ENCODE measurements around the gene KANSL1.
"Not testable (repeated sequence)": the region's sequence is repeated elsewhere in the genome, so short reads cannot be mapped to it uniquely, and the experiment has no call there.

KANSL1 gene

GRCh38 chr17:46036491-46036890, 156.7 kb downstream of the KANSL1 start:
- no peak for DNase-seq (ENCODE audit: low spot score)

GRCh38 chr17:46035112-46035818, 158.0 kb downstream of the KANSL1 start:
- DNase-seq (ENCODE audit: low spot score): no peak

GRCh38 chr17:46033392-46033791, 159.8 kb downstream of the KANSL1 start:
- no peak for DNase-seq (ENCODE audit: low spot score)

GRCh38 chr17:46032909-46033308, 160.3 kb downstream of the KANSL1 start:
- no peak for DNase-seq (ENCODE audit: low spot score)

DNA sequence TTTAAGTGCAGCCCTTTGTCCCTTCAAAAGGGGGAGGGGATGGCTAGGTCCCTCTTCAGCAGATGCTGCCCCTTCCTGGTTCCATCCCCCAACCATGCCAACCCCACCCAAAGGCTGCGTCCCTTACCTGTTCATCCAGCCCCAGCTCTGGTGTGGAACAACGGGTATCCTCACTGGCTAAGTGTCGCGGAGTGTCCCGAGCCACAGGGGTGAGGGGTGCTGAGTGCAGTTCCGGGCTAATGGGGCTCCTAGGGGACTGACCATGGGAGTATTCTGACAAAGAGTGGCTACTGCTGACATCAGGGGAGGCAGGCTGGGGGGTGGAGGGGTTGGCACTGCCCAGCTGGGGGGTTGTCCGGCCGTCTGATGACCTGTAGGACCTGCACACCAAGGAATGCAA, 161.3 kb downstream of the KANSL1 start:
- DNase-seq (ENCODE audit: low spot score): no peak

DNA sequence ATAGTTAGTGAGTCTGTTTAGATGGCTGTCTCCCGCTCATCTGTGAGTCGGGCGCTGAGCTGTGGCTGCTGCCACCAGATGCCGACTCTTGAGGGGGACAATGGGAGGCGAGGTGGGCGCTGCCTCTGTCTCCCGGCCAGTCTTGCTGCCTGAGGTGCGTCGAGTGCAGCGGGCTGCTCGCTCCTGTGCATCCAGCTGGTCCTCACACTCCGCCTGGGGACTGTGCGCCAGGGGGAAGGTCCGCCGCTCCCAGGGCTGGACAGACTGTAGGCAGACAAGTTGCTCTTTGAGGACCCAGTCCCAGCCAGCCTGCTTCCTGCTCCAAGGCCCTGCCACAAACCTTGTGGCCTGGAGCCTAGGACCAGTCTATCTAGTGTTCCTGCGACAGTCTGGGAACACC, 161.8 kb downstream of the KANSL1 start:
- DNase-seq (ENCODE audit: low spot score): no peak

DNA sequence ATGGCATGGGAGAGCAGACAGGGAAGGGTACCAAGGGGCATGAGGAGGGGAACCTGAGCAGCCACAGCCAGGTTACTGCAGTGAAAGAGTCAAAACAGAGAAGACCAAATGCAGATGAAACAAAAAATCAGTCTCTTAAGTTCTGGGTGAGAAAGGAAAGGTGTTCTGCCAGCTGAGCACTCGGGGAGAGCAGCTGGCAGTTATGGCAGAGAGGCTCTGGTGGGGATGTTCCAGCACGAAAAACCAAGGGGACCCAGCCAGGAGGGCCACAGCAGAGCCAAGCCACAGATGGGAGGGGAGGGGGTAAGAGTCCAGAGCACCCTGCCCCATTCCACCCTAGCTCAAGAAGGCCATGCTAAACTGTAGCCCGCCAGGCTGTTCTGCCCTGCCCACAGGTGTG, 162.5 kb downstream of the KANSL1 start:
- DNase-seq (ENCODE audit: low spot score): no peak

DNA sequence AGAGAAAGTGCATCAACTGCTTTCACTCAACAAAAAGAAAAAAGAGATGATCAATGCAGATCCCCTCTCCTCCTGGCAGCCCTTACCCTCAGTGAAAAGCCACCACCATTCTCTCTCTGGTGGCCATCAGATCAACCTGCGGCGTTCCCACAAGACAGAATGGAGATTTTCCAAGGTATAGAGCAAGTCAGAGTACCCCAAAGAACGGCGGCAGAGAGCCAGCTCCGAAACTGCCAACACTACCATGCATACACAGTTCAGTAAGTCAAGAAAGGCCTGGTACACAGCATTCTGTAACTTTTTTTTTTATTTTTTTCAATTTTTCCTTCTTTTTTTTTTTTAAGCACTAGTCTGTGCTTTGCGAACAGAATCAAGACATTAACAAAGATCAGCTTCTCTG, 163.6 kb downstream of the KANSL1 start:
- no peak for DNase-seq (ENCODE audit: low spot score)

GRCh38 chr17:46028981-46029565, 164.2 kb downstream of the KANSL1 start:
- no peak for DNase-seq (ENCODE audit: low spot score)

DNA sequence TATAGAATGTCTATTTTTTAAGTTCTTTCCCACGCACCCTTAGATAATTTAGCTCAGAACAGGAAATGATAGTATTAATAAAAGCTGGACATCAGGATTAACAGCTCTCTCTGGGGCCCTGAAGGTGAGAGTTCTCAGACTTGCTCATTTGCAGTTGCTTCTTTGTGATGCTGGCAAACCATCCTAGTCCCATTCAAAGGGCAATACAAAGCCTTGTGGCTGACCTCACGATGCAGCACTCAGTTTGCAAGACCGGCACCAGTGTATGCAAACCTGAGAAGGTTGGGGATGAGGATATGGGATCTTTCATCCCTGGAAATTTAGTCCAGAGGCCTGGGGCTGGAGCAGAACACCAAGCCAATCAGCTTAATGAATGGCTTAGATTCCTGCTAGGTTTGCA, 164.9 kb downstream of the KANSL1 start:
- no peak for DNase-seq (ENCODE audit: low spot score)

DNA sequence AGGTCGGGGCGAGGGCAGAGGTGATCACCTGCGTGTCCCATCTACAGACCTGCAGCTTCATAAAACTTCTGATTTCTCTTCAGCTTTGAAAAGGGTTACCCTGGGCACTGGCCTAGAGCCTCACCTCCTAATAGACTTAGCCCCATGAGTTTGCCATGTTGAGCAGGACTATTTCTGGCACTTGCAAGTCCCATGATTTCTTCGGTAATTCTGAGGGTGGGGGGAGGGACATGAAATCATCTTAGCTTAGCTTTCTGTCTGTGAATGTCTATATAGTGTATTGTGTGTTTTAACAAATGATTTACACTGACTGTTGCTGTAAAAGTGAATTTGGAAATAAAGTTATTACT, 165.3 kb downstream of the KANSL1 start:
- DNase-seq (ENCODE audit: low spot score): no peak

GRCh38 chr17:46027048-46027975, 165.9 kb downstream of the KANSL1 start:
- DNase-seq (ENCODE audit: low spot score): no peak

- DNase-seq (ENCODE audit: low spot score): no peak
Measured at GRCh38 chr17:46026166-46027047, 166.8 kb downstream of the KANSL1 start.

GRCh38 chr17:46025510-46026165, 167.6 kb downstream of the KANSL1 start:
- DNase-seq (ENCODE audit: low spot score): no peak

GRCh38 chr17:46025060-46025459, 168.2 kb downstream of the KANSL1 start:
- DNase-seq (ENCODE audit: low spot score): no peak

GRCh38 chr17:46024590-46024989, 168.6 kb downstream of the KANSL1 start:
- no peak for DNase-seq (ENCODE audit: low spot score)

DNA sequence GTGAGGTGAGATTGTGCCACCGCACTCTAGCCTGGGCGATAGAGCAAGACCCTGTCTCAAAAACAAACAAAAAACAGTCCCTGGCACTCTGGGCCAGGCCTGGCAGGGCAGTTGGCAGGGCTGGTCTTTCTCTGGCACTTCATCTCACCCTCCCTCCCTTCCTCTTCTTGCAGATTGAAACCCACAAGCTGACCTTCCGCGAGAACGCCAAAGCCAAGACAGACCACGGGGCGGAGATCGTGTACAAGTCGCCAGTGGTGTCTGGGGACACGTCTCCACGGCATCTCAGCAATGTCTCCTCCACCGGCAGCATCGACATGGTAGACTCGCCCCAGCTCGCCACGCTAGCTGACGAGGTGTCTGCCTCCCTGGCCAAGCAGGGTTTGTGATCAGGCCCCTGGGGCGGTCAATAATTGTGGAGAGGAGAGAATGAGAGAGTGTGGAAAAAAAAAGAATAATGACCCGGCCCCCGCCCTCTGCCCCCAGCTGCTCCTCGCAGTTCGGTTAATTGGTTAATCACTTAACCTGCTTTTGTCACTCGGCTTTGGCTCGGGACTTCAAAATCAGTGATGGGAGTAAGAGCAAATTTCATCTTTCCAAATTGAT, 169.3 kb downstream of the KANSL1 start:
- DNase-seq (ENCODE audit: low spot score): no peak

- not testable (repeated sequence) for DNase-seq (ENCODE audit: low spot score)
Measured at GRCh38 chr17:46023366-46023765, 169.9 kb downstream of the KANSL1 start.

- no peak for DNase-seq (ENCODE audit: low spot score)
Measured at GRCh38 chr17:46020998-46021397, 172.2 kb downstream of the KANSL1 start.

GRCh38 chr17:46020023-46020761, 173.0 kb downstream of the KANSL1 start:
- DNase-seq (ENCODE audit: low spot score): no peak

Measured in RKO (cell line).